ENCODE results near the gene NEK9.
"Not testable (repeated sequence)": the region's sequence is repeated elsewhere in the genome, so short reads cannot be mapped to it uniquely, and the experiment has no call there.

The NEK9 gene

GRCh38 chr14:75126679-75127473 is at the start of gene NEK9:
TSS of gene NEK9 (minus strand) at chr14:75127048. CDS start at chr14:75126921, 127 bp downstream.
- in situ Hi-C loops (cut with MboI; ENCODE audit: low sequenced_read_pairs) = loop anchor here (25.0 kb wide), 1 partner anchor 360 kb away; no protein-coding TSS in a partner anchor

GRCh38 chr14:75176142-75176820 is 49.4 kb upstream of the NEK9 start, which contains the start of gene TMED10:
TSS of gene TMED10 (minus strand) at chr14:75176612. CDS start at chr14:75176579, 33 bp downstream.
- in situ Hi-C loops (cut with MboI; ENCODE audit: low sequenced_read_pairs) = no loop called here

GRCh38 chr14:75175677-75176141 is 48.9 kb upstream of the NEK9 start:
- in situ Hi-C loops (cut with MboI; ENCODE audit: low sequenced_read_pairs) = no loop called here

- in situ Hi-C loops (cut with MboI; ENCODE audit: low sequenced_read_pairs) = no loop called here
These were observed 47.2 kb upstream of the NEK9 start for GRCh38 chr14:75174066-75174465.

- in situ Hi-C loops (cut with MboI; ENCODE audit: low sequenced_read_pairs) = no loop called here
These were observed 43.9 kb upstream of the NEK9 start for GRCh38 chr14:75170772-75171171.

GRCh38 chr14:75168586-75169335 is 41.9 kb upstream of the NEK9 start:
- in situ Hi-C loops (cut with MboI; ENCODE audit: low sequenced_read_pairs) = no loop called here

GRCh38 chr14:75167325-75167724 is 40.5 kb upstream of the NEK9 start:
- in situ Hi-C loops (cut with MboI; ENCODE audit: low sequenced_read_pairs) = no loop called here

- in situ Hi-C loops (cut with MboI; ENCODE audit: low sequenced_read_pairs) = no loop called here
These were observed 38.9 kb upstream of the NEK9 start for GRCh38 chr14:75165586-75166391.

- in situ Hi-C loops (cut with MboI; ENCODE audit: low sequenced_read_pairs) = no loop called here
These were observed 38.0 kb upstream of the NEK9 start for GRCh38 chr14:75164809-75165208.

GRCh38 chr14:75163677-75164076 is 36.8 kb upstream of the NEK9 start:
- in situ Hi-C loops (cut with MboI; ENCODE audit: low sequenced_read_pairs) = no loop called here

- in situ Hi-C loops (cut with MboI; ENCODE audit: low sequenced_read_pairs) = no loop called here
These were observed 35.8 kb upstream of the NEK9 start for GRCh38 chr14:75162631-75163030.

- in situ Hi-C loops (cut with MboI; ENCODE audit: low sequenced_read_pairs) = no loop called here
These were observed 32.2 kb upstream of the NEK9 start for GRCh38 chr14:75158843-75159614.

- in situ Hi-C loops (cut with MboI; ENCODE audit: low sequenced_read_pairs) = no loop called here
These were observed 30.1 kb upstream of the NEK9 start for GRCh38 chr14:75156901-75157300.

GRCh38 chr14:75156111-75156510 is 29.3 kb upstream of the NEK9 start:
- in situ Hi-C loops (cut with MboI; ENCODE audit: low sequenced_read_pairs) = no loop called here

GRCh38 chr14:75155169-75155568 is 28.3 kb upstream of the NEK9 start:
- in situ Hi-C loops (cut with MboI; ENCODE audit: low sequenced_read_pairs) = no loop called here

- in situ Hi-C loops (cut with MboI; ENCODE audit: low sequenced_read_pairs) = no loop called here
These were observed 26.4 kb upstream of the NEK9 start for GRCh38 chr14:75153295-75153694.

GRCh38 chr14:75151851-75152250 is 25.0 kb upstream of the NEK9 start:
- in situ Hi-C loops (cut with MboI; ENCODE audit: low sequenced_read_pairs) = no loop called here

GRCh38 chr14:75150637-75151036 is 23.8 kb upstream of the NEK9 start:
- in situ Hi-C loops (cut with MboI; ENCODE audit: low sequenced_read_pairs) = not testable (repeated sequence)

- in situ Hi-C loops (cut with MboI; ENCODE audit: low sequenced_read_pairs) = no loop called here
These were observed 23.3 kb upstream of the NEK9 start for GRCh38 chr14:75150150-75150549.
